AG04450 (cell line): ENCODE data around the gene PRKAA2. TPM values are rescaled to one million over a fixed set of nuclear protein-coding genes. Genes with fewer than 3 reads are reported as not detected.

Experiments used
- CTCF ChIA-PET: fragments of 300-600, 350-600 bp; formaldehyde crosslinking; extraction: SDS; loops from one replicate; lab custom pipeline; 2022; ENCODE audit warnings: antibody characterized with exemption, inconsistent platforms; lab: Charles Lee
- POLR2A ChIA-PET: fragments of 350-600 bp; formaldehyde crosslinking; extraction: SDS; loops from one replicate; lab custom pipeline; 2021; ENCODE audit warnings: antibody characterized with exemption, inconsistent platforms; lab: Yijun Ruan, JAX
- DNase-seq: peaks from one replicate; pipeline ENCODE4 v3.0.0-alpha.2; 2011; ENCODE audit warnings: low read depth, low spot score
- H3K27ac ChIP-seq: one replicate; pipeline ENCODE4 v1.5.1; 2012; ENCODE audit warnings: low read depth, low read length, control low read depth
- H3K27me3 ChIP-seq: one replicate; pipeline ENCODE4 v1.6.0; 2012; ENCODE audit warnings: low read length; ENCODE audit not compliant: control insufficient read depth, insufficient read depth
- H3K4me3 ChIP-seq: 2 replicates; pipeline ENCODE4 v1.5.1; 2011; ENCODE audit warnings: mild to moderate bottlenecking, low read depth, low read length, control low read depth
- H3K9me3 ChIP-seq: 2 replicates; pipeline ENCODE4 v1.5.1; 2012; ENCODE audit warnings: low read length; ENCODE audit not compliant: control insufficient read depth, insufficient read depth
- CTCF ChIP-seq: IDR thresholded peaks from 2 replicates; pipeline ENCODE4 v1.5.1; 2011; ENCODE audit warnings: low read depth, low read length, control low read depth, inconsistent platforms
- polyA plus RNA-seq: library from polyadenylated mRNA; depleted of rRNA; stranded (reverse); fragments of >200 nt; gene quantifications from 2 replicates; pipeline ENCODE4 v1.2.3, GENCODE V29; 2011

PRKAA2 gene
- polyA plus RNA-seq, 1 experiment, result 4.7 TPM

GRCh38 chr1:56675763-56676162, 30.6 kb downstream of the PRKAA2 start:
- TF ChIP-seq CTCF, result no peak
- H3K9me3 ChIP-seq, result no peaks in the 10 kb centered on the region
- no peak for DNase-seq
- ChIA-PET CTCF (no interaction called here), POLR2A (no interaction called here)
- H3K27ac ChIP-seq, result no peak overlapping the region
- no peak overlapping the region for H3K4me3 ChIP-seq
- H3K27me3 ChIP-seq, result no peaks in the 10 kb centered on the region

GRCh38 chr1:56676571-56677035, 31.5 kb downstream of the PRKAA2 start:
- DNase-seq, result peak; percentile 62
- ChIA-PET POLR2A (no interaction called here), CTCF (no interaction called here)
- Histone ChIP-seq H3K9me3 (no peaks in the 10 kb centered on the region), H3K27me3 (no peaks in the 10 kb centered on the region), H3K4me3 (no peak overlapping the region), H3K27ac (no peak overlapping the region)
- TF ChIP-seq CTCF, result no peak

- TF ChIP-seq CTCF, result no peak
- POLR2A ChIA-PET, result interaction anchor here (0.7 kb wide), 1 partner anchor 21 kb away, joined by 8 read pairs; no protein-coding TSS in a partner anchor
- Histone ChIP-seq H3K27me3 (no peaks in the 10 kb centered on the region), H3K9me3 (no peaks in the 10 kb centered on the region), H3K27ac (no peak overlapping the region), H3K4me3 (no peak overlapping the region)
- CTCF ChIA-PET, result interaction anchor here (0.7 kb wide), 1 partner anchor 17 kb away, joined by 6 read pairs; no protein-coding TSS in a partner anchor
- DNase-seq, result no peak
Observed at GRCh38 chr1:56683569-56683968, 38.5 kb downstream of the PRKAA2 start.

- Histone ChIP-seq H3K4me3 (no peak overlapping the region), H3K27ac (no peak overlapping the region), H3K9me3 (no peaks in the 10 kb centered on the region), H3K27me3 (no peaks in the 10 kb centered on the region)
- ChIA-PET CTCF (interaction anchor here (0.7 kb wide), 1 partner anchor 23 kb away, joined by 3 read pairs; no protein-coding TSS in a partner anchor), POLR2A (no interaction called here)
- TF ChIP-seq CTCF, result no peak
- peak; percentile 15 for DNase-seq
Observed at GRCh38 chr1:56686169-56686568, 41.1 kb downstream of the PRKAA2 start.

GRCh38 chr1:56688522-56689026, 43.5 kb downstream of the PRKAA2 start:
- ChIA-PET POLR2A (no interaction called here), CTCF (interaction anchor here (0.9 to 2.0 kb wide), 3 partner anchors 17 to 43 kb away, joined by 3 to 11 read pairs (median 3); no protein-coding TSS in a partner anchor)
- DNase-seq, result no peak
- H3K27me3 ChIP-seq, result no peaks in the 10 kb centered on the region
- TF ChIP-seq CTCF, result no peak
- no peak overlapping the region for H3K27ac ChIP-seq
- no peaks in the 10 kb centered on the region for H3K9me3 ChIP-seq
- no peak overlapping the region for H3K4me3 ChIP-seq
